ENCODE measurements around the gene ADPRHL1. TPM values are rescaled to one million over a fixed set of nuclear protein-coding genes. Genes with fewer than 3 reads are reported as not detected.
A peak's percentile ranks its signal among the peaks of the same experiment; 100 is the strongest.

ADPRHL1 gene
- polyA plus RNA-seq, 3 donors = 0.15 to 0.52 (median 0.27) TPM

DNA sequence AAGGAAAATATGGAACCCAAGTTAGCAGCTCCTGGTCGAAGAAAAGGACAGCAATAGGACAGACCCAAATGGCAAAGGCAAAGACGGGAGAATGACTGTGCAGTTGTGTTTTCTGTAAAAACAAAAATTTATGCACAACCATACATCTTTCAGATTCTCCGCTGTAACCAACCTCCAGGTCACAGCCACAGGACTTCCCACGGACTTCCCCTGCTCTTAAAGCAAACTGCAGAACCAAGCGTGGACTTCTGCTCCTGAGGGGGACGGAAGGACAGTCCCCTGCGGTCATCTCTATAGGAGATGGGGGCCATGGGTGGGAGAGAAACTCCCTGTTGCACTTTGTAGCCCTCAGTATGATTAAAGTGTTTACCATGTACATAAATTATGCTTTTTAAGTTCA is 91.9 kb downstream of the ADPRHL1 start:
- H3K27me3 ChIP-seq (ENCODE audit: control insufficient read depth in 2 of 2, insufficient read depth in 2 of 2, low read length in 2 of 2) = peaks cover 18 to 53% of the 10 kb centered on the region in 2 donors
- H3K9me3 ChIP-seq (replicated peaks in 1 of 2; ENCODE audit: control insufficient read depth in 1 of 2, insufficient read depth in 1 of 2, low read length in 2 of 2) = peaks cover 0 to 12% of the 10 kb centered on the region in 2 donors
- no peak overlapping the region for H3K4me2 ChIP-seq (replicated peaks; ENCODE audit: extremely low read depth, low read length, poor library complexity, severe bottlenecking)
- H3K9ac ChIP-seq (ENCODE audit: insufficient read depth, low read length, poor library complexity, severe bottlenecking) = no peak overlapping the region
- no peaks in the 10 kb centered on the region for H3K79me2 ChIP-seq (ENCODE audit: insufficient read depth, low read length)
- H3K36me3 ChIP-seq (replicated peaks in 1 of 2; ENCODE audit: control insufficient read depth in 1 of 2, insufficient read depth in 2 of 2, low read length in 2 of 2) = no peaks in the 10 kb centered on the region
- H2AFZ ChIP-seq (ENCODE audit: insufficient read depth, low read depth, low read length, poor library complexity, severe bottlenecking) = no peak overlapping the region
- no peaks in the 10 kb centered on the region for H4K20me1 ChIP-seq (ENCODE audit: insufficient read depth, low read length)
- intact Hi-C loops (cut with micrococcal nuclease) = no loop called here
- no peak for DNase-seq
- Mint-ChIP-seq H3K27ac (no peak overlapping the region), H3K4me3 (peak overlapping the region in 1 of 2 donors; percentile 57), H3K36me3 (peaks cover 0 to 3% of the 10 kb centered on the region in 2 donors), H3K27me3 (ENCODE audit: low read depth in 3 of 3) (peaks cover 49 to 71% (median 57%) of the 10 kb centered on the region in 3 donors), H3K4me1 (peaks cover 4% of the 10 kb centered on the region), H3K9me3 (peaks cover 0 to 19% (median 6%) of the 10 kb centered on the region in 7 donors)
- no peak overlapping the region for H3K27ac ChIP-seq (ENCODE audit: low read depth in 1 of 2, low read length in 2 of 2)
- TF ChIP-seq, protein P1, sequence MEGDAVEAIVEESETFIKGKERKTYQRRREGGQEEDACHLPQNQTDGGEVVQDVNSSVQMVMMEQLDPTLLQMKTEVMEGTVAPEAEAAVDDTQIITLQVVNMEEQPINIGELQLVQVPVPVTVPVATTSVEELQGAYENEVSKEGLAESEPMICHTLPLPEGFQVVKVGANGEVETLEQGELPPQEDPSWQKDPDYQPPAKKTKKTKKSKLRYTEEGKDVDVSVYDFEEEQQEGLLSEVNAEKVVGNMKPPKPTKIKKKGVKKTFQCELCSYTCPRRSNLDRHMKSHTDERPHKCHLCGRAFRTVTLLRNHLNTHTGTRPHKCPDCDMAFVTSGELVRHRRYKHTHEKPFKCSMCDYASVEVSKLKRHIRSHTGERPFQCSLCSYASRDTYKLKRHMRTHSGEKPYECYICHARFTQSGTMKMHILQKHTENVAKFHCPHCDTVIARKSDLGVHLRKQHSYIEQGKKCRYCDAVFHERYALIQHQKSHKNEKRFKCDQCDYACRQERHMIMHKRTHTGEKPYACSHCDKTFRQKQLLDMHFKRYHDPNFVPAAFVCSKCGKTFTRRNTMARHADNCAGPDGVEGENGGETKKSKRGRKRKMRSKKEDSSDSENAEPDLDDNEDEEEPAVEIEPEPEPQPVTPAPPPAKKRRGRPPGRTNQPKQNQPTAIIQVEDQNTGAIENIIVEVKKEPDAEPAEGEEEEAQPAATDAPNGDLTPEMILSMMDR (IDR thresholded peaks at IDR 0.05) = no peak
- no peak overlapping the region for H3K4me3 ChIP-seq (replicated peaks in 1 of 3; ENCODE audit: low read depth in 2 of 3, low read length in 3 of 3)
- H3K4me1 ChIP-seq (ENCODE audit: control insufficient read depth in 1 of 2, insufficient read depth in 2 of 2, low read length in 2 of 2) = peaks cover 5 to 6% of the 10 kb centered on the region in 2 donors
- no CpG with 5 or more reads among the region's 7 CpGs for WGBS (ENCODE audit: insufficient coverage)

DNA sequence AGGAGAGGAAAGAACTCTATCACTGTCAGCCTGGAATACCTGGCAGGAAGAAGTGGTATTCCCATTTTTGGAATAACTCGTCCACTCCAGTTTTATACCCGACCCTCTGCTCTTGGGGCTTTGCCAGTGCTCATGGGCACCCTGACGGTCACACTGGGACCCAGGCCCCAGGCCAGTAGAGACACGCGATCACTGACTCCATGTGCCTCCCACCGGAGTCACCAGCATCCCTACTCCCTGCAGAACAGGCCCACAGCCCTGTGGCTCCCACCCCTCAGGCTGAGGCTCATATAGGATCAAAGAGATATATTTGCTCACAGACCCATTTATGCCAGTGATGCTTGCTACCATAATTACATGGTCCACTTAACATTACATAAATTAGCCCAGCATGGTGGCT is 92.8 kb downstream of the ADPRHL1 start:
- TF ChIP-seq, protein P1 (IDR thresholded peaks at IDR 0.05) = no peak
- intact Hi-C loops (cut with micrococcal nuclease) = no loop called here
- Histone ChIP-seq H3K4me2 (replicated peaks; ENCODE audit: extremely low read depth, low read length, poor library complexity, severe bottlenecking) (no peak overlapping the region), H3K4me3 (replicated peaks in 1 of 3; ENCODE audit: low read depth in 2 of 3, low read length in 3 of 3) (no peak overlapping the region), H3K9me3 (replicated peaks in 1 of 2; ENCODE audit: control insufficient read depth in 1 of 2, insufficient read depth in 1 of 2, low read length in 2 of 2) (peaks cover 0 to 12% of the 10 kb centered on the region in 2 donors), H2AFZ (ENCODE audit: insufficient read depth, low read depth, low read length, poor library complexity, severe bottlenecking) (no peak overlapping the region), H3K4me1 (ENCODE audit: control insufficient read depth in 1 of 2, insufficient read depth in 2 of 2, low read length in 2 of 2) (peaks cover 5 to 6% of the 10 kb centered on the region in 2 donors), H4K20me1 (ENCODE audit: insufficient read depth, low read length) (no peaks in the 10 kb centered on the region), H3K79me2 (ENCODE audit: insufficient read depth, low read length) (no peaks in the 10 kb centered on the region), H3K36me3 (replicated peaks in 1 of 2; ENCODE audit: control insufficient read depth in 1 of 2, insufficient read depth in 2 of 2, low read length in 2 of 2) (no peaks in the 10 kb centered on the region), H3K9ac (ENCODE audit: insufficient read depth, low read length, poor library complexity, severe bottlenecking) (no peak overlapping the region), H3K27me3 (ENCODE audit: control insufficient read depth in 2 of 2, insufficient read depth in 2 of 2, low read length in 2 of 2) (peaks cover 18 to 48% of the 10 kb centered on the region in 2 donors), H3K27ac (ENCODE audit: low read depth in 1 of 2, low read length in 2 of 2) (no peak overlapping the region)
- H3K9me3 Mint-ChIP-seq = peaks cover 0 to 19% (median 2%) of the 10 kb centered on the region in 7 donors
- H3K27me3 Mint-ChIP-seq (ENCODE audit: low read depth in 3 of 3) = peaks cover 47 to 64% (median 55%) of the 10 kb centered on the region in 3 donors
- peaks cover 4% of the 10 kb centered on the region for H3K4me1 Mint-ChIP-seq
- H3K27ac Mint-ChIP-seq = no peak overlapping the region
- peaks cover 0 to 3% of the 10 kb centered on the region in 2 donors for H3K36me3 Mint-ChIP-seq
- no peak for DNase-seq
- WGBS (ENCODE audit: insufficient coverage) = 96% methylated on average over 6 of the region's 6 CpGs
- H3K4me3 Mint-ChIP-seq = peak overlapping the region in 1 of 2 donors; percentile 42

Data from CD14-positive monocyte (primary cell).